Testis (tissue), 2 donors: ENCODE data around the gene NALCN.

ENCODE experiments used
- POLR2A ChIP-seq: fragments of 450-650 bp; IDR thresholded peaks from one replicate; pipeline ENCODE4 v1.6.1; 2017; ENCODE audit warnings: antibody characterized with exemption, mild to moderate bottlenecking, moderate library complexity
- TF ChIP-seq, protein P1 (sequence below), 3 experiments: fragments of 450-650 bp in 2 of 3; fragments of 200-600 bp in 1 of 3; sonication (generic) in 1 of 3; IDR thresholded peaks; one replicate each; pipeline ENCODE4 v1.5.1; 2016 to 2019; ENCODE audit warnings: antibody characterized with exemption in 3 of 3, mild to moderate bottlenecking in 2 of 3, moderate library complexity in 1 of 3

DNA sequence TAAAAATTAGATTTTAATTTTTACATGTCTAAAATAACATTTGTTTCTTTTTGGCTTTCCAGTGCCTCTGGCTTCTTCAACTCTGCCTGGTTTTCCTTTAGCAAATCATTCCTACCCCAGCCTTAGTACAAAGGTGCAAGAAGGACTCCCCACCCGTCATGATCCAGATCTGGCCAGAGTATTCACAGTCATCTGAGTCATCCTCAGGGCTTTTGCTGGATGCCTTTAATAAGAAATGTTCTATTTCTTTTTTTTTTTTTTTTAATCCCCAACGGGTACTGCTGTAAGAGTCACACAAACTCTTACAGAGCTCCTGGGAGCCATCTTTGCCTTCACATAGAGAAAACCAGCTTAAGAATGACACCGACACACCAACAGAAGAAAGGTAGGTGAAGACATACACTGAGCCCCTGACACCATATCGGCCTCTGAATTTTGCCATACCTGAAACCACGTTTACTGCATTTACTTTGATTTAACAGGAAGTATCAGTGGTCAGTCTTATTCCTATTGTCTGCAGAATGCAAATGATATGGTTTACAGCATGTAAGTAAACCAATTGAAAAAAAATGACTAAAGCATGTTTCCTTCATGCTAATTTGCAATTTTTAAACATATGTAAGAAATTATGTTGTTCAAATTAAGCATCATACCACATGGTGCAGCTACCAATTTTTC, 184.4 kb downstream of the NALCN start:
- TF ChIP-seq, protein P1, sequence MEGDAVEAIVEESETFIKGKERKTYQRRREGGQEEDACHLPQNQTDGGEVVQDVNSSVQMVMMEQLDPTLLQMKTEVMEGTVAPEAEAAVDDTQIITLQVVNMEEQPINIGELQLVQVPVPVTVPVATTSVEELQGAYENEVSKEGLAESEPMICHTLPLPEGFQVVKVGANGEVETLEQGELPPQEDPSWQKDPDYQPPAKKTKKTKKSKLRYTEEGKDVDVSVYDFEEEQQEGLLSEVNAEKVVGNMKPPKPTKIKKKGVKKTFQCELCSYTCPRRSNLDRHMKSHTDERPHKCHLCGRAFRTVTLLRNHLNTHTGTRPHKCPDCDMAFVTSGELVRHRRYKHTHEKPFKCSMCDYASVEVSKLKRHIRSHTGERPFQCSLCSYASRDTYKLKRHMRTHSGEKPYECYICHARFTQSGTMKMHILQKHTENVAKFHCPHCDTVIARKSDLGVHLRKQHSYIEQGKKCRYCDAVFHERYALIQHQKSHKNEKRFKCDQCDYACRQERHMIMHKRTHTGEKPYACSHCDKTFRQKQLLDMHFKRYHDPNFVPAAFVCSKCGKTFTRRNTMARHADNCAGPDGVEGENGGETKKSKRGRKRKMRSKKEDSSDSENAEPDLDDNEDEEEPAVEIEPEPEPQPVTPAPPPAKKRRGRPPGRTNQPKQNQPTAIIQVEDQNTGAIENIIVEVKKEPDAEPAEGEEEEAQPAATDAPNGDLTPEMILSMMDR (IDR thresholded peaks at IDR 0.05) = no peak
- no peak for TF ChIP-seq POLR2A
